GM12878 (cell line): ENCODE data around the gene RBM8A. TPM values are rescaled to one million over a fixed set of nuclear protein-coding genes. Genes with fewer than 3 reads are reported as not detected.

Experiments
- CBFB ChIP-seq: IDR thresholded peaks from 2 replicates; pipeline ENCODE4 v1.6.1; 2016; ENCODE audit warnings: antibody characterized with exemption, low read depth
- CEBPZ ChIP-seq: fragments of 150-350 bp; IDR thresholded peaks from 2 replicates; pipeline ENCODE4 v1.6.1; 2016; ENCODE audit warnings: low read depth, low read length
- CREM ChIP-seq: IDR thresholded peaks from 2 replicates; pipeline ENCODE4 v1.6.1; 2014; ENCODE audit warnings: antibody characterized with exemption, low read depth
- DPF2 ChIP-seq: fragments of 450-650 bp; IDR thresholded peaks from 2 replicates; pipeline ENCODE4 v1.6.1; 2017; ENCODE audit warnings: mild to moderate bottlenecking
- GATAD2B ChIP-seq: fragments of 450-650 bp; conservative IDR thresholded peaks from 2 replicates; pipeline ENCODE4 v1.6.1; 2017; ENCODE audit warnings: low read depth, mild to moderate bottlenecking, moderate library complexity
- HDGF ChIP-seq: fragments of 450-650 bp; IDR thresholded peaks from 2 replicates; pipeline ENCODE4 v1.6.1; 2016; ENCODE audit warnings: antibody characterized with exemption
- IKZF1 ChIP-seq: fragments of 450-650 bp; conservative IDR thresholded peaks from 2 replicates; pipeline ENCODE4 v1.6.1; 2017; ENCODE audit warnings: antibody characterized with exemption, mild to moderate bottlenecking
- IRF4 ChIP-seq: IDR thresholded peaks from 2 replicates; pipeline ENCODE4 v1.6.1; 2011; ENCODE audit warnings: low read depth, low read length
- LARP7 ChIP-seq: fragments of 450-650 bp; IDR thresholded peaks from 2 replicates; pipeline ENCODE4 v1.6.1; 2017; ENCODE audit warnings: mild to moderate bottlenecking
- MLLT1 ChIP-seq: fragments of 450-650 bp; IDR thresholded peaks from 2 replicates; pipeline ENCODE4 v1.6.1; 2016; ENCODE audit warnings: mild to moderate bottlenecking
- MTA2 ChIP-seq: fragments of 450-650 bp; IDR thresholded peaks from 2 replicates; pipeline ENCODE4 v1.6.1; 2016; ENCODE audit warnings: low read depth, mild to moderate bottlenecking, moderate library complexity
- MTA3 ChIP-seq: IDR thresholded peaks from 2 replicates; pipeline ENCODE4 v1.6.1; 2012; ENCODE audit warnings: low read length, inconsistent platforms, borderline replicate concordance
- NKRF ChIP-seq: fragments of 450-650 bp; conservative IDR thresholded peaks from 2 replicates; pipeline ENCODE4 v1.6.1; 2017; ENCODE audit warnings: mild to moderate bottlenecking, moderate library complexity
- PML ChIP-seq: IDR thresholded peaks from 2 replicates; pipeline ENCODE4 v1.6.1; 2012; ENCODE audit warnings: low read length, inconsistent platforms
- POLR2A ChIP-seq: IDR thresholded peaks from 2 replicates; pipeline ENCODE4 v1.6.1; 2011; ENCODE audit warnings: low read depth, mild to moderate bottlenecking, low read length
- RELA ChIP-seq: fragments of 450-650 bp; IDR thresholded peaks from 2 replicates; pipeline ENCODE4 v1.8.0; 2014; ENCODE audit warnings: borderline replicate concordance; ENCODE audit not compliant: partially characterized antibody
- SIX5 ChIP-seq: IDR thresholded peaks from 2 replicates; pipeline ENCODE4 v1.6.1; 2011; ENCODE audit warnings: mild to moderate bottlenecking, low read depth, low read length, moderate library complexity; ENCODE audit not compliant: severe bottlenecking
- SMARCA5 ChIP-seq: fragments of 450-650 bp; IDR thresholded peaks from 2 replicates; pipeline ENCODE4 v1.6.1; 2017; ENCODE audit warnings: mild to moderate bottlenecking
- SP1 ChIP-seq: IDR thresholded peaks from one replicate; pipeline ENCODE4 v1.6.1; 2011; ENCODE audit warnings: low read depth, low read length
- SUPT20H ChIP-seq: IDR thresholded peaks from 2 replicates; pipeline ENCODE4 v1.6.1; 2011; ENCODE audit warnings: low read depth, mild to moderate bottlenecking, low read length, moderate library complexity, borderline replicate concordance; ENCODE audit not compliant: control insufficient read depth
- YBX1 ChIP-seq: fragments of 450-650 bp; IDR thresholded peaks from 2 replicates; pipeline ENCODE4 v1.6.1; 2016; ENCODE audit warnings: antibody characterized with exemption
- ZBTB33 ChIP-seq: fragments of 450-650 bp; IDR thresholded peaks from 2 replicates; pipeline ENCODE4 v1.6.1; 2017; ENCODE audit warnings: mild to moderate bottlenecking
- polyA plus RNA-seq, 11 experiments: library from polyadenylated mRNA; depleted of rRNA in 4 of 11; unstranded in 6 of 11; stranded (reverse) in 5 of 11; fragments of >200 nt; fragmentation: Nextera tagmentation in 4 of 11; fragmentation: Illumina TruSeq in 1 of 11; extraction: Ambion mirVana in 4 of 11; extraction: Trizol in 1 of 11; gene quantifications; 1 replicate in 1 of 11; 2 replicates in 10 of 11; pipeline versions ENCODE4 v1.2.1 to v1.2.3, GENCODE V29; 2011 to 2016; ENCODE audit warnings: inconsistent platforms in 2 of 11, missing spikeins in 2 of 11, low read depth in 1 of 11
- total RNA-seq, 4 experiments: library from RNA; depleted of rRNA in 3 of 4; stranded (reverse); fragments of >200 nt in 3 of 4; fragmentation: Illumina TruSeq in 1 of 4; extraction: Trizol in 1 of 4; gene quantifications; 2 replicates each; pipeline versions ENCODE4 v1.2.1 to v1.2.3, GENCODE V29; 2013 to 2021

The RBM8A gene
- total and polyA plus RNA-seq, 10 of the 15 experiments (the other 5 are each of a cell fraction or from before 2014, with no cell fraction given) = 110 to 1,248 (median 248) TPM

GRCh38 chr1:145918144-145918991 is 8.9 kb downstream of the RBM8A start, which contains the start of gene PEX11B (continued):
- no peak for TF ChIP-seq CEBPZ
- TF ChIP-seq ZBTB33 = no peak
- TF ChIP-seq RELA = peak; percentile 30
- TF ChIP-seq SMARCA5 = 0 out of 2 replicates have a peak, but pooled peaks have one; percentile 24
- peak; percentile 66; the same call in 1 of the 2 replicates for TF ChIP-seq GATAD2B
- TF ChIP-seq DPF2 = peak; percentile 33; the same call in 1 of the 2 replicates
- TF ChIP-seq SIX5 = peak; percentile 28
- TF ChIP-seq IKZF1 = no peak; the same call in none of the 2 replicates
- no peak for TF ChIP-seq SUPT20H
- 0 out of 2 replicates have a peak, but pooled peaks have one; percentile 70 for TF ChIP-seq NKRF
- 0 out of 2 replicates have a peak, but pooled peaks have one; percentile 68 for TF ChIP-seq HDGF
- 0 out of 2 replicates have a peak, but pooled peaks have one; percentile 33 for TF ChIP-seq IRF4
- peak; percentile 54; the same call in 1 of the 2 replicates for TF ChIP-seq CREM
- TF ChIP-seq LARP7 = peak; percentile 33; the same call in 1 of the 2 replicates
- TF ChIP-seq MTA2 = 0 out of 2 replicates have a peak, but pooled peaks have one; percentile 27
- peak; percentile 93 for TF ChIP-seq POLR2A
- peak; percentile 66; the same call in 1 of the 2 replicates for TF ChIP-seq PML
- TF ChIP-seq YBX1 = no peak
- peak; percentile 77 for TF ChIP-seq SP1
- no peak for TF ChIP-seq MTA3
- TF ChIP-seq CBFB = peak; percentile 82; the same call in 1 of the 2 replicates
- TF ChIP-seq MLLT1 = no peak
